H1 (cell line): ENCODE measurements around the gene DDIAS. TPM values are rescaled to one million over a fixed set of nuclear protein-coding genes. Genes with fewer than 3 reads are reported as not detected.

Experiments used
- ASH2L ChIP-seq: fragments of 200-600, 300-600 bp; sonication (generic); IDR thresholded peaks from one replicate; pipeline ENCODE4 v1.7.1; 2017; ENCODE audit warnings: low read length
- FOSL1 ChIP-seq: IDR thresholded peaks from 2 replicates; pipeline ENCODE4 v1.6.1; 2011; ENCODE audit warnings: mild to moderate bottlenecking, low read depth, low read length, moderate library complexity; ENCODE audit not compliant: insufficient read depth
- MAFK ChIP-seq: IDR thresholded peaks from 2 replicates; pipeline ENCODE4 v1.6.1; 2012; ENCODE audit warnings: low read depth, mild to moderate bottlenecking, improper control_type of control experiment, low read length
- MAX ChIP-seq: IDR thresholded peaks from 2 replicates; pipeline ENCODE4 v1.6.1; 2012; ENCODE audit warnings: inconsistent platforms
- SP1 ChIP-seq: IDR thresholded peaks from 2 replicates; pipeline ENCODE4 v1.6.1; 2011; ENCODE audit warnings: low read depth, low read length
- TCF12 ChIP-seq: IDR thresholded peaks from 2 replicates; pipeline ENCODE4 v1.6.1; 2011; ENCODE audit warnings: low read depth, mild to moderate bottlenecking, low read length
- TEAD4 ChIP-seq: IDR thresholded peaks from 2 replicates; pipeline ENCODE4 v1.6.1; 2012; ENCODE audit warnings: low read depth, low read length, inconsistent platforms, mixed read lengths
- polyA plus RNA-seq, 7 experiments: library from polyadenylated mRNA; depleted of rRNA in 3 of 7; stranded (reverse) in 5 of 7; unstranded in 2 of 7; fragments of >200 nt in 5 of 7; fragments of 200-250 nt in 2 of 7; gene quantifications; 1 replicate in 5 of 7; 2 replicates in 1 of 7; 4 replicates in 1 of 7; pipeline versions ENCODE4 v1.2.1 to v1.2.3, GENCODE V29; 2011 to 2013; ENCODE audit warnings: missing spikeins in 2 of 7, mixed read lengths in 2 of 7
- total RNA-seq: library from RNA; stranded (reverse); fragmentation: NEBNext Ultra II Directional; extraction: Animal tissue kit (Norgen Biotek cat#: 25700); gene quantifications from 2 replicates; pipeline ENCODE4 v1.2.1, GENCODE V29; 2021
- TF ChIP-seq, protein P1 (sequence below): IDR thresholded peaks from 2 replicates; pipeline ENCODE4 v1.6.1; 2011; ENCODE audit warnings: low read depth, mild to moderate bottlenecking, low read length; ENCODE audit not compliant: insufficient read depth

The DDIAS gene
- total and polyA plus RNA-seq, 2 of the 8 experiments (the other 6 are each of a cell fraction or from before 2014, with no cell fraction given) = 11.6 to 25.7 TPM

DNA sequence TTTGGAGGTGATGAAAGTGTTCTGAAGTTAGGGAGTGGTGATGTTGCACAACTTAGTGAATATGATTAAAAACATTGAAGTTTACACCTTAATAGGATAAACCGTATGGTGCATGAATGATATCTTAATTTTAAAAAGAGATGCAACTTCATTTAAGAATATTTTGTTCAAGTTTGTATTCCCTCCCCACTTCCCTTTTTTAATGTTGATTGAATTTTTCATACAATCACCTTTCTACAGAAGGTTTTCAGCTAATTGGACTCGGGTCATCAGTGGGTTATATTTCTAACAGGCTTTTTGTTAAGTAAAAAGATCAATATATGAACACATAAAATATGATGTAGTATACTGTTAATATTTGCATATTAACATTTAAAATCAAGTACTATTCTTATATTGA is 72.6 kb downstream of the DDIAS start (continued):
- TF ChIP-seq, protein P1, sequence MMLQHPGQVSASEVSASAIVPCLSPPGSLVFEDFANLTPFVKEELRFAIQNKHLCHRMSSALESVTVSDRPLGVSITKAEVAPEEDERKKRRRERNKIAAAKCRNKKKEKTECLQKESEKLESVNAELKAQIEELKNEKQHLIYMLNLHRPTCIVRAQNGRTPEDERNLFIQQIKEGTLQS = no peak
- TF ChIP-seq MAX (no peak), TCF12 (no peak), ASH2L (no peak), FOSL1 (no peak), MAFK (no peak), TEAD4 (no peak), SP1 (no peak)
